ENCODE measurements around the gene MZF1. TPM values are rescaled to one million over a fixed set of nuclear protein-coding genes. Genes with fewer than 3 reads are reported as not detected.

The MZF1 gene
- total RNA-seq, 1 donor from 2014 or later = 43.3 TPM

DNA sequence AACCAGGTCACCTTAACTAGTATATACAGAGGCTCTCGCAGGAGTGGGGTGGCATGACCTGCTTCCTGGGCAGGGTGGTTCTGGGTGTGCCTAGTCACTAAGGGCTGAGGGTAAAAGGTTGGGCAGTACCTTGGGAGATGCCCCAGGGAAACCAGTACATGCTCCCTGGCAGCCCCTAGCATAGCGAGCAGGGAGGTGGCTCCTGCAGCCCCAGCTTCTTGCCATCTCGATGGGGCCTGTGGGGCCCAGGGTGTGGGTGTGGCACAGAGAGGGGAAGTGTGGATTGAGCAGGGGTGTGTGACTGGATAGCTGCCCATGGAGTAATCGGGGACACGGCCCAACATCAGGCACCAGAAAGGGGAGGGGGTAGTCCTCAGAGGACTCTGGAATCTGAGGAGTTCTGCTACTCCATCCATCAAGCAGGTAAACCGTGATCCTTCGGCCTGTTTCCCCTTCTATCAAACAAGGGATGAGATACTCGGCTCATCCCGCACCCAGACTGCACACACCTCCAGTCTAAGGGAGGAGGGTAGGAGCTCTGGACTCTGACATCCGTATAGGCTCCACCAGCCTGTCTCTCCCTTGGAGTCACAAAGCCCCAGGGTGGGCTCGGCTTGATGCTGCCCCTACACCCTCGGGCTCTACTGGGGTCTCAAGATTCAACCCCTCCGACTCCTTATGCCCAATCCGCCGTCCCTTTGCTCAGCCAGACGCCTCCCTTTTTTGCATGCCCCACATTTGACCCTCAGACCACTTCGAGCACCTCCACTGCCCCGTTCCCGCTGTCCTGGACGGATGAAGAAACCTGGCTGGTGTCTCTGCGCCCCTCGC is 54.7 kb downstream of the MZF1 start:
- H3K4me3 Mint-ChIP-seq = peak overlapping the region; percentile 99
- H3K9me3 Mint-ChIP-seq = no peaks in the 10 kb centered on the region
- TF ChIP-seq, protein P1, sequence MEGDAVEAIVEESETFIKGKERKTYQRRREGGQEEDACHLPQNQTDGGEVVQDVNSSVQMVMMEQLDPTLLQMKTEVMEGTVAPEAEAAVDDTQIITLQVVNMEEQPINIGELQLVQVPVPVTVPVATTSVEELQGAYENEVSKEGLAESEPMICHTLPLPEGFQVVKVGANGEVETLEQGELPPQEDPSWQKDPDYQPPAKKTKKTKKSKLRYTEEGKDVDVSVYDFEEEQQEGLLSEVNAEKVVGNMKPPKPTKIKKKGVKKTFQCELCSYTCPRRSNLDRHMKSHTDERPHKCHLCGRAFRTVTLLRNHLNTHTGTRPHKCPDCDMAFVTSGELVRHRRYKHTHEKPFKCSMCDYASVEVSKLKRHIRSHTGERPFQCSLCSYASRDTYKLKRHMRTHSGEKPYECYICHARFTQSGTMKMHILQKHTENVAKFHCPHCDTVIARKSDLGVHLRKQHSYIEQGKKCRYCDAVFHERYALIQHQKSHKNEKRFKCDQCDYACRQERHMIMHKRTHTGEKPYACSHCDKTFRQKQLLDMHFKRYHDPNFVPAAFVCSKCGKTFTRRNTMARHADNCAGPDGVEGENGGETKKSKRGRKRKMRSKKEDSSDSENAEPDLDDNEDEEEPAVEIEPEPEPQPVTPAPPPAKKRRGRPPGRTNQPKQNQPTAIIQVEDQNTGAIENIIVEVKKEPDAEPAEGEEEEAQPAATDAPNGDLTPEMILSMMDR (conservative IDR thresholded peaks at IDR 0.05) = no peak
- no peak for DNase-seq (ENCODE audit: low read depth, low spot score)
- peak overlapping the region; percentile 100 for H3K27ac Mint-ChIP-seq (ENCODE audit: unreplicated experiment)
- H3K36me3 Mint-ChIP-seq (ENCODE audit: low read depth) = peaks cover 9% of the 10 kb centered on the region
- H3K4me1 Mint-ChIP-seq = peaks cover 44% of the 10 kb centered on the region
- H3K27me3 Mint-ChIP-seq (ENCODE audit: low read depth) = peaks cover 3% of the 10 kb centered on the region

DNA sequence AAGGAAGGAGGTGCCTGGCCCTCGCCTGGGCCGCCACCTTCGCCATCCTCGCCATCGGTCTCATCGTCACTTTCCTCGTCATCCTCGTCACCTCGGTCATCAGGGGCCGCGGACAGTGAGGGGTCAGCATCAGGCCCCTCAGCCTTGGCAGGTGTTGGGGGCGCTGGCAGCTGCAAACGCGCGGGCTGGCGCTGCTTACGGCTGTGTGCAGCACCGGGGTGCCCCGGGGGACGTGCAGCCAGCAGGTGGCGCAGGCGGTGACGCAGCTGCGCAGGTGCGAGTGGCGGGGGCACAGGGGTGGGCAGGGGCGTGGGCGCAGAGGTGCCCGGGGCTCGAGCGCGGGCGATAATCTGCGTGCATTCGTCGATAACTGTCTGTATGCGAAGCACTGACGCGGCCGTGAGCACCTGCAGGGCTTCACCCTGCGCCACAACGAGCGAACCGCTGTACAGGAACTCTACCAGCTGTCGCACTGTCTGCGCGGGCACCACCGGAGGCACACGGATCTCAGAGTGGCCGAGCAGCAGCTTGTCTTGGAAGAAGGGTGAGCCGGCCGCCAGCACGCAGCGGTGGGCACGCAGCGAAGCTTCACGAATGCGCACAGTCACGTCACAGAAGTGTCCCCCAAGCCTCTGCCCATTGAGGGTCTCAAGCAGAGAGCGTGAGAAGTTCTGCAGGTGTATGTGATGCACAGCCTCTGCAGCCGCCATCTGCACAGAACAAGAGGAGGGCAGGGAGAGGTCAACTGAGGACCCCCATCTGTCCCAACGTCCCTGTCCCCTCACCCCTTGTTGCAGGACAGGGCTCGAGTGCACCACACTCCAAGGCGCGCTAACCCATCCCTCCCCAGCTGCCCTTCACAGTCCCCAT is 55.9 kb downstream of the MZF1 start:
- peaks cover 3% of the 10 kb centered on the region for H3K27me3 Mint-ChIP-seq (ENCODE audit: low read depth)
- no peak for DNase-seq (ENCODE audit: low read depth, low spot score)
- H3K36me3 Mint-ChIP-seq (ENCODE audit: low read depth) = peaks cover 9% of the 10 kb centered on the region
- no peaks in the 10 kb centered on the region for H3K9me3 Mint-ChIP-seq
- H3K4me1 Mint-ChIP-seq = peaks cover 44% of the 10 kb centered on the region
- no peak overlapping the region for H3K27ac Mint-ChIP-seq (ENCODE audit: unreplicated experiment)
- TF ChIP-seq, protein P1 (conservative IDR thresholded peaks at IDR 0.05) = no peak
- H3K4me3 Mint-ChIP-seq = peak overlapping the region; percentile 38

DNA sequence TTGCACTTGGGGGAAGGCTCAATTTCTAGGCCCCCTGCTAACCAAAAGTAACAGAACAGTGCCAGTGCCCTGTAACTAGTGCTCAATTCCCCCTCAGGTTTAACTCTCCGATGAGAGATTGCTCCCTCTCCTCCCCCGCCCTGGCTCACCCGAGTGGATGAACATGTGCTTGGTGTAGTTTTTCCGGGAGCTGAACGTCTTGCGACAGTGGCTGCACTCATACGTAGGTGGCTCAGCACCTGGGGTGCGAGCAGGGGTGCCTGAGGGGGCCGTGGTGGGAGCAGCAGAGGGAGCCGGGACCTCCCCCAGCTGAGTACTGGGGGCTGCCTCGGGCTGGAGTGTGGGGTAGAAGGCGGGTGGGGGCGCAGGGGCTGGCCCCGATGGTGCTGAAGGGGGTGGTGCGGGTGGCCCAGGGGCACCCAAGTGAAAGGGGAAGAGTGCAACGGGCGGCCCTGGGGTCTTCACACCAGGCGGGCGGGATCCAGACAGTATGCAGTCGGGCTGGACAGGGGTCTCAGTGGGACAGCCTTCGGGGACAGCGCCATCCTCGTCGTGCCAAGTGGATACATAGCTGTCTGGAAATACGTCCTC is 56.8 kb downstream of the MZF1 start:
- Mint-ChIP-seq H3K4me1 (peaks cover 39% of the 10 kb centered on the region), H3K27me3 (ENCODE audit: low read depth) (peaks cover 3% of the 10 kb centered on the region), H3K27ac (ENCODE audit: unreplicated experiment) (no peak overlapping the region), H3K4me3 (peak overlapping the region; percentile 77), H3K36me3 (ENCODE audit: low read depth) (peaks cover 9% of the 10 kb centered on the region), H3K9me3 (no peaks in the 10 kb centered on the region)
- DNase-seq (ENCODE audit: low read depth, low spot score) = no peak
- TF ChIP-seq, protein P1 (conservative IDR thresholded peaks at IDR 0.05) = no peak

DNA sequence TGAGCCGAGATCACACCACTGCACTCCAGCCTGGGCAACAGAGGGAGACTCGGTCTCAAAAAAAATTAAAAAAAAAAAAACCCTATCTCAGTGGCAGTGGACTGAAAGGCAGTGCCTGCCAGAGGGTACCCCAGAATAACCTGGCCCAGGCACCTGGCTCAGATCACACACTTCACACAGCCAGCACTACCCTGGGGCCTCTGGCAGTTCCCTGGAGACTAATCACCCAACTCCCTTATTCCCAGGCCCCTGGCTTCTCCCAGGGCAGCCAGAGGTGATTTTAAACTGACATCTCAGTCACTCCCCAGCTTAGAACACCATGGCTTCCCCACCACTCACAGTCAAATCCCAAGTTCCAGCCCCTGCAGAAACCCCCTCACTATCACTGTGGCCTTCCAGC is 57.9 kb downstream of the MZF1 start:
- Mint-ChIP-seq H3K27me3 (ENCODE audit: low read depth) (peaks cover 3% of the 10 kb centered on the region), H3K4me1 (peaks cover 38% of the 10 kb centered on the region), H3K9me3 (no peaks in the 10 kb centered on the region), H3K4me3 (peak overlapping the region; percentile 77), H3K27ac (ENCODE audit: unreplicated experiment) (no peak overlapping the region), H3K36me3 (ENCODE audit: low read depth) (peaks cover 9% of the 10 kb centered on the region)
- TF ChIP-seq, protein P1 (conservative IDR thresholded peaks at IDR 0.05) = no peak
- DNase-seq (ENCODE audit: low read depth, low spot score) = no peak

DNA sequence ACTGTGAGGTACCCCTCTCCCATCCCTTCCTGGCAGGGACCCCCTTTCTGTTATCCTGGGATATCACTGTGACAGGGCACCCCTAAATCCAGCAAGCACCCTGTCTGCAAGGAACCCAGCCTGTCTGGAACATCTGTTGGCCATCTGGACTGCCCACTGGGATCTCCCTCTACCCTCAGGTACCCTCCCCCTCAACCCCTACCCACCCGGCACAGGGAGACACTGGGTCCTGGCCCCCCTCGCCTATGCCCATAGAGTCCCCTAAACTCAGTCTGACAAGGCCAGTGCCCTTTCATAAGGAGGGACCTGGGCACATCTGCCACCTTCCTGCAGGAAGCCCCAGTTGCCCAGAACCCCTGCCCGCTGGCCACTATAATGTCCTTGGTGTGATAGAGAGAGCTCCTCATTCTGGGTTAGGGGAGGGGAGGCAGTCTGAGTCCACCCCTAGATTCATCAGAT is 58.5 kb downstream of the MZF1 start:
- H3K27ac Mint-ChIP-seq (ENCODE audit: unreplicated experiment) = no peak overlapping the region
- DNase-seq (ENCODE audit: low read depth, low spot score) = no peak
- peaks cover 36% of the 10 kb centered on the region for H3K4me1 Mint-ChIP-seq
- no peaks in the 10 kb centered on the region for H3K9me3 Mint-ChIP-seq
- TF ChIP-seq, protein P1 (conservative IDR thresholded peaks at IDR 0.05) = no peak
- H3K36me3 Mint-ChIP-seq (ENCODE audit: low read depth) = peaks cover 11% of the 10 kb centered on the region
- H3K4me3 Mint-ChIP-seq = peak overlapping the region; percentile 87
- H3K27me3 Mint-ChIP-seq (ENCODE audit: low read depth) = peaks cover 3% of the 10 kb centered on the region
